KMS-11 (cell line): Measurements from ENCODE around the gene SLC38A5.

Experiments
- H2AFZ ChIP-seq: fragments of 200-600 bp; sonication (generic); 2 replicates; pipeline ENCODE4 v1.6.1; 2016; ENCODE audit warnings: antibody characterized with exemption, mixed run types, low read depth
- H3K27ac ChIP-seq: fragments of 200-600 bp; sonication (generic); 2 replicates; pipeline ENCODE4 v1.6.1; 2016; ENCODE audit warnings: mild to moderate bottlenecking, mixed run types
- H3K27me3 ChIP-seq: fragments of 200-600 bp; sonication (generic); 2 replicates; pipeline ENCODE4 v1.6.1; 2017; ENCODE audit warnings: mild to moderate bottlenecking, low read depth, mixed run types, moderate library complexity; ENCODE audit not compliant: insufficient read depth
- H3K36me3 ChIP-seq: fragments of 200-600 bp; sonication (generic); 2 replicates; pipeline ENCODE4 v1.6.1; 2017; ENCODE audit warnings: mild to moderate bottlenecking, mixed run types; ENCODE audit not compliant: insufficient read depth
- H3K4me1 ChIP-seq: fragments of 200-600 bp; sonication (generic); 2 replicates; pipeline ENCODE4 v1.6.1; 2016; ENCODE audit warnings: mild to moderate bottlenecking, low read depth, mixed run types; ENCODE audit not compliant: poor library complexity, severe bottlenecking
- H3K4me2 ChIP-seq: fragments of 200-600 bp; sonication (generic); 2 replicates; pipeline ENCODE4 v1.7.0; 2016; ENCODE audit warnings: mild to moderate bottlenecking, mixed run types
- H3K4me3 ChIP-seq: fragments of 200-600 bp; sonication (generic); IDR thresholded peaks from 2 replicates; pipeline ENCODE4 v1.6.1; 2017; ENCODE audit warnings: low read depth, low read length, mixed read lengths; ENCODE audit not compliant: insufficient read depth
- H3K79me2 ChIP-seq: fragments of 200-600 bp; sonication (generic); 2 replicates; pipeline ENCODE4 v1.6.1; 2016; ENCODE audit warnings: low read depth, mixed run types; ENCODE audit not compliant: insufficient read depth
- H3K9ac ChIP-seq: fragments of 200-600 bp; sonication (generic); 2 replicates; pipeline ENCODE4 v1.6.1; 2016; ENCODE audit warnings: mild to moderate bottlenecking, mixed run types
- H4K20me1 ChIP-seq: fragments of 200-600 bp; sonication (generic); 2 replicates; pipeline ENCODE4 v1.6.1; 2016; ENCODE audit warnings: mild to moderate bottlenecking, mixed run types; ENCODE audit not compliant: insufficient read depth
- TF ChIP-seq, protein P1 (sequence below): fragments of 200-600 bp; sonication (generic); conservative IDR thresholded peaks from 2 replicates; pipeline ENCODE4 v1.6.1; 2017; ENCODE audit warnings: low read depth, mild to moderate bottlenecking, antibody characterized with exemption, low read length, moderate library complexity, mixed read lengths

Gene SLC38A5

DNA sequence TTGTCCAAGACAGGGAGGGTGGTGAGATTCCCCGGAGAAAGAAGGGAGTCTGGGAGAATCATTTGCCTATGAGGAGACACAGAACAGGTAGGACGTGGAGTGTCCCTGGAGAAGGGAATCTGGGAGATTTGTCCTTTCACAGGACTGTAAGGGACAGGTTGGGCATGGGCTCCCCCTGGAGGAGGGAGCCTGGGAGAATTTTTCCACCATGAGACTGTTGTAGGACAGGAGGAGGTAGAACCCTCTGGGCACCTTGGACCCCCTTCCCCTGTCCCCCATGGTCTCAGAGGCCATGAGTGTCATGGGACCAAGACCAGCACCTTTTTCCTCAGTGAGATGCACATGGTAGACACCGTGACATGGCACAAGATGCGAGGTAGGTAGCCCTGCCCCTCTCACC is 41.5 kb upstream of the SLC38A5 start:
- Histone ChIP-seq H4K20me1 (no peaks in the 10 kb centered on the region), H3K36me3 (no peaks in the 10 kb centered on the region), H2AFZ (no peak overlapping the region), H3K27me3 (no peaks in the 10 kb centered on the region), H3K79me2 (no peaks in the 10 kb centered on the region), H3K27ac (no peak overlapping the region), H3K9ac (no peak overlapping the region), H3K4me2 (no peak overlapping the region), H3K4me1 (peaks cover 3% of the 10 kb centered on the region), H3K4me3 (no peak overlapping the region)
- TF ChIP-seq, protein P1, sequence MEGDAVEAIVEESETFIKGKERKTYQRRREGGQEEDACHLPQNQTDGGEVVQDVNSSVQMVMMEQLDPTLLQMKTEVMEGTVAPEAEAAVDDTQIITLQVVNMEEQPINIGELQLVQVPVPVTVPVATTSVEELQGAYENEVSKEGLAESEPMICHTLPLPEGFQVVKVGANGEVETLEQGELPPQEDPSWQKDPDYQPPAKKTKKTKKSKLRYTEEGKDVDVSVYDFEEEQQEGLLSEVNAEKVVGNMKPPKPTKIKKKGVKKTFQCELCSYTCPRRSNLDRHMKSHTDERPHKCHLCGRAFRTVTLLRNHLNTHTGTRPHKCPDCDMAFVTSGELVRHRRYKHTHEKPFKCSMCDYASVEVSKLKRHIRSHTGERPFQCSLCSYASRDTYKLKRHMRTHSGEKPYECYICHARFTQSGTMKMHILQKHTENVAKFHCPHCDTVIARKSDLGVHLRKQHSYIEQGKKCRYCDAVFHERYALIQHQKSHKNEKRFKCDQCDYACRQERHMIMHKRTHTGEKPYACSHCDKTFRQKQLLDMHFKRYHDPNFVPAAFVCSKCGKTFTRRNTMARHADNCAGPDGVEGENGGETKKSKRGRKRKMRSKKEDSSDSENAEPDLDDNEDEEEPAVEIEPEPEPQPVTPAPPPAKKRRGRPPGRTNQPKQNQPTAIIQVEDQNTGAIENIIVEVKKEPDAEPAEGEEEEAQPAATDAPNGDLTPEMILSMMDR = 0 out of 2 replicates have a peak, but pooled peaks have one; percentile 27

DNA sequence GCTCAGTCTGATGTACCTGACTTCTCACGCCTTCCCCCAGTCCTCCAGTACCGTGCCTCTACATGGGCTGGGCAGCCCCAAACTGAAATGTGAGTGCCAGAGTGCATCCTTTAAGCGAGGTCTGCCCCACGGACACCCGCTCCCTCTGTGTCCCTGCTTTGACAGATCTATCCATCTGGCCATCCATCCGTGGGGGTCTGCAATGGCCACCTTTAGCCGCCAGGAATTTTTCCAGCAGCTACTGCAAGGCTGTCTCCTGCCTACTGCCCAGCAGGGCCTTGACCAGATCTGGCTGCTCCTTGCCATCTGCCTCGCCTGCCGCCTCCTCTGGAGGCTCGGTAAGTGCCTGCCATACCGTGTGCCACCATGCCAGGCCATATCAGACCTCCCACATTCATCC is 39.6 kb upstream of the SLC38A5 start:
- peak overlapping the region; percentile 78; the same call in 1 of the 2 replicates for H2AFZ ChIP-seq
- H3K36me3 ChIP-seq = no peaks in the 10 kb centered on the region
- H3K27ac ChIP-seq = no peak overlapping the region
- peak overlapping the region; percentile 48; the same call in 1 of the 2 replicates for H3K4me2 ChIP-seq
- TF ChIP-seq, protein P1 = no peak
- no peaks in the 10 kb centered on the region for H4K20me1 ChIP-seq
- H3K4me1 ChIP-seq = peaks cover 3% of the 10 kb centered on the region
- no peaks in the 10 kb centered on the region for H3K79me2 ChIP-seq
- H3K9ac ChIP-seq = no peak overlapping the region
- H3K4me3 ChIP-seq = peak overlapping the region; percentile 38
- H3K27me3 ChIP-seq = no peaks in the 10 kb centered on the region

DNA sequence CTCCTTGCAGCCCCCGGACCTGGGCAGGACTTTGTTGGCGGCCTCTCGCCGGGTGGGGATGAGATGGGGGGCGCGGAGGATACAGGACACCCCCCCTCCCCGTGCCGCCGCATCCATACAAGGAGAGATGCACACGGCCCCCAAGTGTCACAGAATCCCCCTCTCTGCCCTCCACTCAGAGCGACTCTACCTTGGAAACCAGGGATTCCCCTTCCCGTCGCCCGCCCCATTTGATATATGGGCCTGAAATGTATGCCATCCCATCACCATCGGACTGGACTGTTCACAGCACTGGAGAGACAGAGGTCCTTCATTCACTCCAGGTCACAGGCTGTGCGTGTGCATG is 39.2 kb upstream of the SLC38A5 start:
- Histone ChIP-seq H3K4me2 (peak overlapping the region; percentile 48; the same call in 1 of the 2 replicates), H3K9ac (peak overlapping the region; percentile 37; the same call in 1 of the 2 replicates), H2AFZ (peak overlapping the region; percentile 78; the same call in 1 of the 2 replicates), H3K4me1 (peaks cover 3% of the 10 kb centered on the region), H3K36me3 (no peaks in the 10 kb centered on the region), H3K79me2 (no peaks in the 10 kb centered on the region), H3K27me3 (no peaks in the 10 kb centered on the region), H3K4me3 (peak overlapping the region; percentile 38), H3K27ac (no peak overlapping the region), H4K20me1 (no peaks in the 10 kb centered on the region)
- TF ChIP-seq, protein P1 = no peak

DNA sequence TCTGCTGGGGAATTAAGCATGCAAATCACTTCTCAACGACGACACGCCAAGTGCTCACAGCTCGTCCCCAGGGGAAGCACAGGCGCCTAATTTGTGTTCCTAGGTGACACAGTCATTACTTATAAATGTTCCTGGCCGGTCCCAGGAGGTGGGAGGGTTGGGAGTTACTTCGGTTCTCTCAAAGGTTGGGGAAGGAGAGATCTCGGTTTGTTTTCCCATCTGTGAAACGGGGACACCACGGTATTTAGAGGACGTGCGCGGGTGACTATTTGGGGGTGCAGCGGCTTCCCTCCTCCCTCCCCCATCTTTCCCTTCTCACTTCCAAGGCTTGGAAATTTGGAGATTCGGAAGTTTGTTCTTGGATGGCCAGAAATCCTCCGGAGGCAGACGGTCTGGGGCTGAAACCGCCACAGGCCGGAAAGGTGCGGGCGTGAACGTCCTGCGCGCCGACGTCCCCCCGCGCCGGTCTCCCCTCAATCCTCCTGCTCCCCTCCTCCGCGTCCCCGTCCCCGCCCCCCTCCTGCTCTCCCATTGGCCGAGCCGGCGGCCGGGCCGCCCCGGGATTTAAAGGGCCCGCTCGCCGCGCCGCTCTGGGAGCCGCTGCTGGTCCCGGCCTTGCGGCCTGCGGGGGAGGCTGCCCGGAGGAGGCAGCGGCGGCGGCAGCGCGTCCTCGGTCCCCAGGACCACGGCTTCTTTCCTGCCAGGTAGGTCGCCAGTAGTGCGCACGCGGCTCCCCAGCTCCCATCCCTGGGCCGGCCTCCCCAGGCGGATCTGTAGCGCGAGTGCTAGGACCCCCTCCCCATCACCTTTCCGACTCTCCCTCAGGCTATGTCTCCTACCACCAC is 38.6 kb upstream of the SLC38A5 start, which contains the start of gene PORCN:
TSS of gene PORCN (plus strand) at position 593 of the 845 bp plus-strand sequence. CDS start 829 bp downstream, outside the sequence.
- TF ChIP-seq, protein P1 = no peak
- H2AFZ ChIP-seq = peak within 1 kb of the TSS; percentile 78
- H3K27me3 ChIP-seq = no peaks in the 10 kb centered on the region
- peak within 1 kb of the TSS; percentile 37; the same call in 1 of the 2 replicates for H3K9ac ChIP-seq
- peak within 1 kb of the TSS; percentile 48 for H3K4me2 ChIP-seq
- H3K36me3 ChIP-seq = no peaks in the 10 kb centered on the region
- H3K27ac ChIP-seq = no peak within 1 kb of the TSS
- H3K4me1 ChIP-seq = peaks cover 3% of the 10 kb centered on the region
- H3K4me3 ChIP-seq = peak within 1 kb of the TSS; percentile 38
- H4K20me1 ChIP-seq = no peaks in the 10 kb centered on the region
- no peaks in the 10 kb centered on the region for H3K79me2 ChIP-seq
